HG02938 (cell line): ENCODE measurements around the gene CSNK1G3.
"Not testable (repeated sequence)": the region's sequence is repeated elsewhere in the genome, so short reads cannot be mapped to it uniquely, and the experiment has no call there.

ENCODE experiments used
- ATAC-seq: cut with Tn5 transposase; IDR thresholded peaks from one replicate; pipeline ENCODE4 v1.9.1; 2021; ENCODE audit warnings: mild to moderate bottlenecking, moderate library complexity; ENCODE audit not compliant: unreplicated experiment

Gene CSNK1G3

GRCh38 chr5:123636006-123636405 lies 124.0 kb downstream of the CSNK1G3 start:
- ATAC-seq: no peak

- not testable (repeated sequence) for ATAC-seq
Observed at GRCh38 chr5:123637028-123637427, 125.1 kb downstream of the CSNK1G3 start.

- ATAC-seq: no peak
Observed at GRCh38 chr5:123639244-123639643, 127.3 kb downstream of the CSNK1G3 start.

- no peak for ATAC-seq
Observed at GRCh38 chr5:123645024-123645603, 133.1 kb downstream of the CSNK1G3 start.

- ATAC-seq: no peak
Observed at GRCh38 chr5:123647066-123647465, 135.1 kb downstream of the CSNK1G3 start.

GRCh38 chr5:123651234-123651633 lies 139.3 kb downstream of the CSNK1G3 start:
- ATAC-seq: no peak

GRCh38 chr5:123659011-123659410 lies 147.0 kb downstream of the CSNK1G3 start:
- ATAC-seq: no peak

GRCh38 chr5:123659495-123659894 lies 147.5 kb downstream of the CSNK1G3 start:
- ATAC-seq: no peak

GRCh38 chr5:123664961-123665360 lies 153.0 kb downstream of the CSNK1G3 start:
- no peak for ATAC-seq

- ATAC-seq: no peak
Observed at GRCh38 chr5:123665822-123666371, 153.9 kb downstream of the CSNK1G3 start.
